Stimulated activated naive B cell treated with anti-CD40 and anti-IgM and Interleukin-4, amounts not matched to agents 10 μg/mL and 1 μg/mL and 100 μg/mL, for 72 hours (primary cell): Measurements from ENCODE around the gene RPRD2.
A peak's percentile ranks its signal among the peaks of the same experiment; 100 is the strongest.
"Not testable (repeated sequence)": the region's sequence is repeated elsewhere in the genome, so short reads cannot be mapped to it uniquely, and the experiment has no call there.

Experiments
- ATAC-seq, 2 donors: fragments of 150-1000 bp; cut with Tn5 transposase; replicated peaks; 2 replicates each; pipeline ENCODE4 v1.10.0; 2021; ENCODE audit warnings: moderate library complexity in 1 of 2
- DNase-seq: peaks from one replicate; pipeline ENCODE4 v3.0.0; 2021
- H3K27ac Mint-ChIP-seq: one replicate; pipeline ENCODE4 v1.8.0; 2022; ENCODE audit warnings: mild to moderate bottlenecking, mixed read lengths
- H3K27me3 Mint-ChIP-seq, 2 donors: one replicate each; pipeline ENCODE4 v1.8.0; 2022; ENCODE audit warnings: mixed read lengths in 2 of 2
- H3K36me3 Mint-ChIP-seq, 2 donors: one replicate each; pipeline ENCODE4 v1.8.0; 2022; ENCODE audit warnings: mixed read lengths in 2 of 2, mild to moderate bottlenecking in 1 of 2
- H3K4me1 Mint-ChIP-seq, 2 donors: one replicate each; pipeline ENCODE4 v1.8.0; 2022; ENCODE audit warnings: mixed read lengths in 2 of 2, mild to moderate bottlenecking in 1 of 2
- H3K4me3 Mint-ChIP-seq, 2 donors: one replicate each; pipeline ENCODE4 v1.8.0; 2022; ENCODE audit warnings: mild to moderate bottlenecking in 2 of 2, mixed read lengths in 2 of 2, moderate library complexity in 1 of 2
- H3K9me3 Mint-ChIP-seq, 2 donors: one replicate each; pipeline ENCODE4 v1.8.0; 2022; ENCODE audit warnings: mixed read lengths in 2 of 2, mild to moderate bottlenecking in 1 of 2

RPRD2 gene

DNA sequence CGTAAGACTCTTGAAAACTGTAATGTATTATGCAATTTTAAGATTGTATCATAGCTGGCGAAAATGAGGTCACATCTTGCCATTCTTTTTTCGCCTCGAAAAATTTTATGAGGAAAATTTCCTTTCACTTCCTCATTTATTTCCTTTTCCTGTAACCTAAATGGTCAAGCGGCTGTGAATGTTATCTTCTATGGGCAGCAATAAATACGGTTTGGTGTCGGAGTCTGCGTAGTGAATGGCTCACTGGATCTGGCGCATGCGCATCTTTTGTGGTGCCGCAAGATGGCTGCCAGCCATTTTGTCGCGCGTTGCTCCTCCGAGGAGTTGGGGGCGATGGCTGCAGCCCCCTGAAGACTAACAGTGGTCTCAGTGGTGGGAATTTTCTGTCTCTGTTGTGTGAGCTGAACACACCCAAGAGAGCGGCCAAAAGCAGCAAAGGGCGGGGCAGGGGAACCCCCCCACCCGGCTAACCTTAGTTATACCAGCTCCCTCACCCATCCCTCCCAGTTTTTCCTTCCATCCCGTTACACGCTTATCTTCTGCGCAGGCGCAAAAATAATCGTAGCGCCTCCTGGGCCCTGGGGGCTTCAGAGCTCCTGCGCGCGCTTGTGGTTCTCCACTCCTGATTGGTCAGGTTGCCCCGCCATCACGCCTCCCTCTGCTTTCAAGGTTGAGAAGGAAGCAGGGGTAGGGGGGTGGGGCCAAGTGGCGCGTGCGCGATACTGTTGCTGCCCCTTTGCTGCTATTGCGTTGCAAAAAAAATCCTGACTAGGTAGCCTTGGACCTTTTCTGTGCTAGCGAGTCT, at the start of gene RPRD2:
Gene RPRD2, plus strand, starts transcription at position 722 of the 805 bp plus-strand sequence. CDS start 568 bp downstream, outside the sequence.
- Mint-ChIP-seq H3K36me3 (peaks cover 8 to 16% of the 10 kb centered on the region in 2 donors), H3K4me1 (peaks cover 17 to 33% of the 10 kb centered on the region in 2 donors), H3K4me3 (peak within 1 kb of the TSS; percentile 93 to 95), H3K9me3 (no peaks in the 10 kb centered on the region), H3K27me3 (no peaks in the 10 kb centered on the region), H3K27ac (peak within 1 kb of the TSS; percentile 98)
- peak; percentile 92 to 94 for ATAC-seq
- peak; percentile 98 for DNase-seq

GRCh38 chr1:150314691-150315090, 49.3 kb upstream of the RPRD2 start:
- H3K9me3 Mint-ChIP-seq, ATAC-seq, H3K4me1 Mint-ChIP-seq, H3K27me3 Mint-ChIP-seq, DNase-seq, H3K27ac Mint-ChIP-seq, H3K4me3 Mint-ChIP-seq, H3K36me3 Mint-ChIP-seq: not testable (repeated sequence)

DNA sequence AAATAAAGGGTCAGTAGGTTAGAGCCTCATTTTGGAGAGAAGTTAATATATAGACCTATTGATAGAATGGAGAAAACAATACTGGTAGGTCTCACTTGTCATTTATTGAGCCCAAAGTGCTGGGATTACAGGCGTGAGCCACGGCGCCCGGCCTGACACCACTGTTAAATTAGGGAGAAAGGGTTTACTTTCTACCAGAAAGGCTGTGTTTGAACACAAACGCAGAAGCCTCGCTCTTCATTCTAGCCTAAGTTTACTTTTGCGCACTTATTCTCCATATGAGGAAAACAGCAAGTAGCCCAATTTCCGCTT, 43.3 kb upstream of the RPRD2 start:
- DNase-seq (no peak), ATAC-seq (no peak)
- H3K9me3 Mint-ChIP-seq, result no peaks in the 10 kb centered on the region
- H3K27ac Mint-ChIP-seq, result peak overlapping the region; percentile 99
- H3K27me3 Mint-ChIP-seq, result no peaks in the 10 kb centered on the region
- H3K4me1 Mint-ChIP-seq, result peaks cover under 1 to 5% of the 10 kb centered on the region in 2 donors
- peak overlapping the region; percentile 91 to 97 for H3K4me3 Mint-ChIP-seq
- H3K36me3 Mint-ChIP-seq, result peaks cover 7 to 12% of the 10 kb centered on the region in 2 donors

DNA sequence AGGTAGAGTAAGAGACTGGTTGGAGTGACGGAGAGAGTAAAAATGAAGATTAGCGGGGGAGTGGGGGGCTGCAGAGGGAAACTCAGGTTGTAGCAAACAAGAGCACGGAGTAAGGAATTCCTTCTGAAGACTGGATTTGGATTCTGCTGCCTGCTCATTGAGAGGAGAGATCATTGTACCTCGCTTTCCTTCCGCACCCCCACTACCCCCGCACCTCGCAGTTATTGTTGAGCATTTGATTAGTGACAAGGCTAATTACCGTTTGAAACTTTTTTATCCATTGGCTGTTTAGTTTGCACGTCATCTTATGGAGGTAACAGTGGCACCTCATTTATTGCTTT, 42.2 kb upstream of the RPRD2 start:
- Mint-ChIP-seq H3K9me3 (no peaks in the 10 kb centered on the region), H3K36me3 (peaks cover 11 to 19% of the 10 kb centered on the region in 2 donors), H3K27ac (peak overlapping the region; percentile 99), H3K27me3 (no peaks in the 10 kb centered on the region), H3K4me3 (peak overlapping the region; percentile 91 to 97), H3K4me1 (peaks cover 2 to 5% of the 10 kb centered on the region in 2 donors)
- DNase-seq (no peak), ATAC-seq (peak; percentile 3 to 4)

DNA sequence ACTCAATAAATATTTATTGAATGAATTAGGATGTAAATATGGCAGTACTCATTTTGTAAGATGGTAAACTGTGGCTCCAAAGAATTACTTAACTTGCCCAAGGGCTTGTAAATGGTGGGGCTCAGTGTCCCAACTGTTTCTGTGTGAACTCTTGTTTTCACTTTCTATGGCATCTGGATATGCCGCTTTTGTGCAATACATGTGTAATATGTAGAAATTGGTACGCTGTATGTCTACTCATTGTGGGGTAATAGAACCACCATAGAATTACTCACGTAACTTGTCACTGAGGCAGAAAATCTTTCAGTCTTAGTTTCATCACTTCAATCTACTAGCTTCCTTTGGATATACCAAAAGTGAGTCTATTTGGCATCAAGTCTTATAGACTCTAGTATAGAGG, 41.6 kb upstream of the RPRD2 start:
- Mint-ChIP-seq H3K27me3 (no peaks in the 10 kb centered on the region), H3K4me3 (peak overlapping the region; percentile 91 to 97), H3K9me3 (no peaks in the 10 kb centered on the region), H3K27ac (peak overlapping the region; percentile 99), H3K4me1 (peaks cover 2 to 5% of the 10 kb centered on the region in 2 donors), H3K36me3 (peaks cover 14 to 22% of the 10 kb centered on the region in 2 donors)
- DNase-seq, result no peak
- no peak for ATAC-seq

DNA sequence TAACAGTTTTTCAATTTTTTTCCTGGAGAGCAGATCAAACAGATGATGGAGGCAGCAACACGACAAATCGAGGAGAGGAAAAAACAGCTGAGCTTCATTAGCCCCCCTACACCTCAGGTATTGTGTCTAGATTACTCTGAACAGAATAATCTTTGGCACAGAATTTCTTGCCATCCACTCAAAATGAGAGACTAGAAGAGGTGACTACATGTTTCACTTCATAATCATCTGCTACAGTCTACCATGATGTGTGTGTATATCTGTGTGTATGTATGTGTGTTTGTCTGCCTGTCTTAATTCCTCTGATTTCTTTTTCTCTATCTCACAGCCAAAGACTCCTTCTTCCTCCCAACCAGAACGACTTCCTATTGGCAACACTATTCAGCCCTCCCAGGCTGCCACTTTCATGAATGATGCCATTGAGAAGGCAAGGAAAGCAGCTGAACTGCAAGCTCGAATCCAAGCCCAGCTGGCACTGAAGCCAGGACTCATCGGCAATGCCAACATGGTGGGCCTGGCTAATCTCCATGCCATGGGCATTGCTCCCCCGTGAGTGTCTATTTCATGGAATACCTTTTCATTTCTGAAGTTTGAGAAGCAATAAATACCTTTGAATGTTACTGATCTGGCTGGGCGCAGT, 31.2 kb upstream of the RPRD2 start:
- Mint-ChIP-seq H3K36me3 (peaks cover 34 to 40% of the 10 kb centered on the region in 2 donors), H3K27ac (no peak overlapping the region), H3K4me3 (no peak overlapping the region), H3K4me1 (peaks cover 0 to 12% of the 10 kb centered on the region in 2 donors), H3K9me3 (no peaks in the 10 kb centered on the region), H3K27me3 (no peaks in the 10 kb centered on the region)
- ATAC-seq (no peak), DNase-seq (no peak)

DNA sequence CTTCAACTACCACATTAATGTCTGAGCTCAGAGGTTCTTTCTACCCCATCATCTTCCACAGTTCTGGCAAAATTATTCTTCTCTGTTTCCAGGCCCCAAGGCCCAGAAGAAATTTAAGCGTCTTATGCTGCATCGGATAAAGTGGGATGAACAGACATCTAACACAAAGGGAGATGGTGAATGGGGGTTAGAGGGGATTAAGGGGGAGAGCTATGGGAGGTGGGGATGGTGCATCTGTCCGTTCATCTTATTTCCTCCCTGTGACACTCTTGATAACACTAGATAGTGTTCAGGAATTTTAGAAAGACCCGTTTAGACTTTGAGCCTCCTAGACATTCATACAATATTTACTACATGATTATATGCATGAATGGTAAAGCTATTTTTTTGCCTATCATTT, 17.6 kb upstream of the RPRD2 start:
- ATAC-seq, result no peak
- Mint-ChIP-seq H3K27ac (no peak overlapping the region), H3K4me3 (no peak overlapping the region), H3K27me3 (no peaks in the 10 kb centered on the region), H3K4me1 (peaks cover 0 to 6% of the 10 kb centered on the region in 2 donors), H3K36me3 (peaks cover 35 to 52% of the 10 kb centered on the region in 2 donors), H3K9me3 (no peaks in the 10 kb centered on the region)
- no peak for DNase-seq

- H3K27ac Mint-ChIP-seq, result no peak overlapping the region
- H3K9me3 Mint-ChIP-seq, result no peaks in the 10 kb centered on the region
- ATAC-seq (no peak), DNase-seq (no peak)
- H3K4me1 Mint-ChIP-seq, result peaks cover 0 to 6% of the 10 kb centered on the region in 2 donors
- H3K4me3 Mint-ChIP-seq, result no peak overlapping the region
- peaks cover 30 to 45% of the 10 kb centered on the region in 2 donors for H3K36me3 Mint-ChIP-seq
- no peaks in the 10 kb centered on the region for H3K27me3 Mint-ChIP-seq
Measured at GRCh38 chr1:150352866-150353265, 11.1 kb upstream of the RPRD2 start.

DNA sequence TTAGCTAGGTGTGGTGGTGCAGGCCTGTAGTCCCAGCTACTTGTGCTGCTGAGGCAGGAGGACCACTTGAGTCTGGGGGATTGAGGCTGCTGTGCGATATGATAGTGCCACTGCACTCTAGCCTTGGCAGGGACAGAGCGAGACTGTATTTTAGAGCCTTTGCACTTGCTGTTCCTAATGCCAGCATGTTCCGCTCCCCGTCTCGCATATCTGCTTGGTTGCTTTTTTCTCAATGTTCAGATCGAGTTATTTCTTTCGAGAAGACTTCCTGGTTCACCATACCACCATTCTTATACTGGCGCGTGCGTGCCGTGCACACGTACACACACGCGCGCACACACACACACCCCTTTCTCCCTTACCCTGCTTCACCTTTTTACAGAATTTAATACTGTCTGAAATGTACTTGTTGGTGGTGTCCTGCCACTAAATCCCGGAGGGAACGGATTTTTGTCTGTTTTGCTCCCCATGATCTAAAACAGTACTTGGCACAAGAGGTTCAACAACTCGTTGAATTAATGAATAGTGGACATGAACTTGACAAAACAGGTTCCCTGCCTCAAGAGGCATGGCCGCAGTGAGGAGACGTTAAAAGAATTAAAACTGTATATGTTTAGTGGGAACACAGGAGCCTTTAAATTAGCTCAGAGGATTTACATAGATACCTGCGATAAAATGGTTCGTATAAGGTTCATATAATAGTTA, 1.1 kb upstream of the RPRD2 start:
- peaks cover 9 to 19% of the 10 kb centered on the region in 2 donors for H3K36me3 Mint-ChIP-seq
- H3K27me3 Mint-ChIP-seq, result no peaks in the 10 kb centered on the region
- no peaks in the 10 kb centered on the region for H3K9me3 Mint-ChIP-seq
- peak overlapping the region; percentile 93 to 95 for H3K4me3 Mint-ChIP-seq
- peaks cover 16 to 33% of the 10 kb centered on the region in 2 donors for H3K4me1 Mint-ChIP-seq
- DNase-seq (no peak), ATAC-seq (no peak)
- peak overlapping the region; percentile 98 for H3K27ac Mint-ChIP-seq

DNA sequence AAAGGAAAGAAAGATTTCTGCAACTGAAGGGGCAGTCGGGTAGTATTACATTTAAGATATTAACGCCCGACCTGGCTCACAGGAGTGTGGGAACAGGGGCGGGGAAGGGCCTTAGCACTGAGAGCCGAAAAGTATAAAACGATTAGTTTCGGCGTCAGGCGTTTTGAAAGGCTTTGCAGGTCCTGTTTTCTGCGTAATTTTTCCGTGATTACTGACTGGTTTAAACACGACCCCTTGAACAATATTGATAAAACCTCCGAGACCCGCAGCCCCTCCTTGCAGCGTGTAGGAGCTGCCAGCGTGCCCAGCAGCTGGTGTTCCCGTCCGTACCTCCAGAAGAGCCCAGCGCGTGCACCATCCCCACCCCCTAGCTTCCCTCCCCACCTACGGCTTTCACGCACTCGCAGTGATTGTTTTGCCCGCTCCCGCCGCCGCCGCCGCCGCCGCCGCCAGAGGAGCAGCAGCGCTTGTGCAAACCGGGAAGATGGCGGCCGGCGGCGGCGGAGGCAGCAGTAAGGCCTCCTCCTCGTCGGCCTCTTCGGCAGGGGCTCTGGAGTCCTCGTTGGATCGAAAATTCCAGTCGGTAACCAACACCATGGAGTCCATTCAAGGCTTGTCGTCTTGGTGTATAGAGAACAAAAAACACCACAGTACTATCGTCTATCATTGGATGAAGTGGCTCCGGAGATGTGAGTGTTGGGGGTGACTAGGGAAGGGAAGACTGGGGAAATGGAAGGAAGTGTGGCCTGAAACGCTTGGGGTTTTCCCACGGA, 470 bp downstream of the RPRD2 start:
- Mint-ChIP-seq H3K9me3 (no peaks in the 10 kb centered on the region), H3K36me3 (peaks cover 8 to 16% of the 10 kb centered on the region in 2 donors), H3K27ac (peak overlapping the region; percentile 98), H3K4me1 (peaks cover 17 to 33% of the 10 kb centered on the region in 2 donors), H3K4me3 (peak overlapping the region; percentile 93 to 95), H3K27me3 (no peaks in the 10 kb centered on the region)
- peak; percentile 43 for ATAC-seq
- peak; percentile 71 for DNase-seq

- ATAC-seq (no peak), DNase-seq (no peak)
- Mint-ChIP-seq H3K9me3 (no peaks in the 10 kb centered on the region), H3K27me3 (no peaks in the 10 kb centered on the region), H3K4me3 (peak overlapping the region; percentile 93 to 95), H3K27ac (peak overlapping the region; percentile 98), H3K4me1 (peaks cover 19 to 44% of the 10 kb centered on the region in 2 donors), H3K36me3 (peaks cover 8 to 16% of the 10 kb centered on the region in 2 donors)
Measured at GRCh38 chr1:150365941-150366340, 2.0 kb downstream of the RPRD2 start.

DNA sequence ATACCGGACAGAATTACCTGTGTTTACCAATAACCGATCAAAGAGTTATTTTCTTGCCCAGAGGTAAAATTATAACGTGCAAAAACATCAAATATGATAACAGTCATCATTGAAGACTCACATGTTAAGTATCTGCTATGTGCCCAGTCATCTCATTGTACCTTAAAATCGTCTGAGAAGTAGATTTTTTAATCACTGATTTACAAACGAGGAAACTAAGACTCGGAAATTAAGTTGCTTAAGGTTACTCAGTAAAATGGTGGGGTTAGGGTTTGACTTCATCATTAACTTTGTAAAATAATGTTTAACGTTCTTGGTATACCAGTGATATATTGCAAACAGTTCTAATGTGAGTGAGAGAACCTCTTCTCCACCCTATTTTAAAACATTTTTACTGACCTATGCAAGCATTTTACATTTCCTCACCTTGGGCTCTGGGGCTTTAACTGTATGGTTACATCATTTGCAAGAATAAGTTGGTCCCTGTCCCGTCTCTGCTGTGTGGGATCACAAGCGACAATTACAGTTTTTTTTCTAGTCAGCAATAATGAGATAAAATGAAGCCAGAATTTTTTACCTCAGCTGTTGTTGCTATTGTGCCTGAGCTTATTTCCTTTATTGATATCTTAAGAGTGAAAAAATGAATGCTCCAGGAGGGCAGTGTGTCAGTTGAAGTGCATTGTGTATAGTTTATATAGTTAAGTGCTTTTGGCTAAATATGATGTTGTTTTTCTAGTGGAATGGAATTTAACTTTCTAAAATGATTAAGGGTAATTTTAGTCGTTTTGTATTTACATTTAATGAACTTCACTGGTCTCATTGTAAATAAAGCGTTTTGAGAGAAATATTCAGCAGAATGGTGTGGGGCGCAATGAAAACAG, 2.7 kb downstream of the RPRD2 start:
- no peak for DNase-seq
- H3K36me3 Mint-ChIP-seq, result peaks cover 8 to 16% of the 10 kb centered on the region in 2 donors
- H3K27me3 Mint-ChIP-seq, result no peaks in the 10 kb centered on the region
- ATAC-seq, result no peak
- peaks cover 19 to 50% of the 10 kb centered on the region in 2 donors for H3K4me1 Mint-ChIP-seq
- H3K27ac Mint-ChIP-seq, result peak overlapping the region; percentile 98
- no peaks in the 10 kb centered on the region for H3K9me3 Mint-ChIP-seq
- H3K4me3 Mint-ChIP-seq, result peak overlapping the region; percentile 93 to 95

DNA sequence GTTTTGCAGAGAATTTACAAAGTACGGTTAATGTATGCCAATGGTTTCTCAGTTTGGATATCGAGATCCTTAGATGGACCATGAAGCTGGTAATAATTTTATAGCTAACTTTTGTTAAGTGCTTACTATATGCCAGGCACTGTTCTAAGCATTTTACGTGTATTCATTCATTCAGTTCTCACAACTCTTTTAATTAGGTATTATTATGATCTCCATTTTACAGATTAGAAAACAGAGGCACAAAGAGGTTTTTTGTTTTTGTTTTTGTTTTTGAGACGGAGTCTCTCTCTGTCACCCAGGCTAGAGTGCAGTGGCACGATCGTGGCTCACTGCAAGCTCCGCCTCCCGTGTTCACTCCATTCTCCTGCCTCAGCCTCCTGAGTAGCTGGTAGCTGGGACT, 7.2 kb downstream of the RPRD2 start:
- H3K4me1 Mint-ChIP-seq, result peaks cover 30 to 67% of the 10 kb centered on the region in 2 donors
- no peaks in the 10 kb centered on the region for H3K27me3 Mint-ChIP-seq
- no peak for ATAC-seq
- no peak for DNase-seq
- no peak overlapping the region for H3K4me3 Mint-ChIP-seq
- peaks cover 0 to 1% of the 10 kb centered on the region in 2 donors for H3K9me3 Mint-ChIP-seq
- H3K36me3 Mint-ChIP-seq, result peaks cover 5% of the 10 kb centered on the region in 2 donors
- H3K27ac Mint-ChIP-seq, result no peak overlapping the region
